Fibroblast of lung (primary cell): ENCODE measurements around the gene TCHP. TPM values are rescaled to one million over a fixed set of nuclear protein-coding genes. Genes with fewer than 3 reads are reported as not detected.
"Not testable (repeated sequence)": the region's sequence is repeated elsewhere in the genome, so short reads cannot be mapped to it uniquely, and the experiment has no call there.

ENCODE experiments used
- DNase-seq, 2 donors: peaks; one replicate each; pipeline versions ENCODE4 v3.0.0 to v3.0.0-alpha.2; 2010; ENCODE audit warnings: low read depth in 2 of 2
- H2AFZ ChIP-seq: 2 replicates; pipeline ENCODE4 v1.5.1; 2012; ENCODE audit warnings: low read length, control low read depth, inconsistent platforms
- H3K27ac ChIP-seq: 2 replicates; pipeline ENCODE4 v1.5.1; 2011; ENCODE audit warnings: low read length, control low read depth; ENCODE audit not compliant: insufficient read depth
- H3K27me3 ChIP-seq: 2 replicates; pipeline ENCODE4 v1.5.1; 2011; ENCODE audit warnings: mild to moderate bottlenecking, low read length; ENCODE audit not compliant: control insufficient read depth, insufficient read depth
- H3K36me3 ChIP-seq: 2 replicates; pipeline ENCODE4 v1.5.1; 2011; ENCODE audit warnings: low read length; ENCODE audit not compliant: control insufficient read depth, insufficient read depth
- H3K4me1 ChIP-seq: 2 replicates; pipeline ENCODE4 v1.5.1; 2011; ENCODE audit warnings: low read length; ENCODE audit not compliant: control insufficient read depth, insufficient read depth; ENCODE audit errors: extremely low read depth
- H3K4me2 ChIP-seq: 2 replicates; pipeline ENCODE4 v1.5.1; 2011; ENCODE audit warnings: low read length, control low read depth; ENCODE audit not compliant: insufficient read depth; ENCODE audit errors: extremely low read depth
- H3K4me3 ChIP-seq, 4 experiments: fragments of 200-600 bp in 1 of 4; sonication (generic) in 1 of 4; replicated peaks in 1 of 4; 2 replicates each; pipeline ENCODE4 v1.5.1; 2011 to 2016; ENCODE audit warnings: low read length in 4 of 4, low read depth in 3 of 4, mild to moderate bottlenecking in 3 of 4, control low read depth in 2 of 4, inconsistent platforms in 1 of 4, mixed read lengths in 1 of 4; ENCODE audit not compliant: insufficient read depth in 1 of 4; ENCODE audit errors: control extremely low read depth in 1 of 4
- H3K79me2 ChIP-seq: 2 replicates; pipeline ENCODE4 v1.5.1; 2012; ENCODE audit warnings: mild to moderate bottlenecking, low read length, inconsistent platforms; ENCODE audit not compliant: control insufficient read depth, insufficient read depth
- H3K9ac ChIP-seq: 2 replicates; pipeline ENCODE4 v1.5.1; 2011; ENCODE audit warnings: mild to moderate bottlenecking, low read length, control low read depth; ENCODE audit not compliant: insufficient read depth
- H3K9me3 ChIP-seq: 2 replicates; pipeline ENCODE4 v1.5.1; 2012; ENCODE audit warnings: low read depth, low read length; ENCODE audit not compliant: control insufficient read depth, insufficient read depth
- H4K20me1 ChIP-seq: 2 replicates; pipeline ENCODE4 v1.5.1; 2011; ENCODE audit warnings: low read length; ENCODE audit not compliant: control insufficient read depth, insufficient read depth; ENCODE audit errors: extremely low read depth
- EZH2 ChIP-seq: IDR thresholded peaks from 2 replicates; pipeline ENCODE4 v1.5.1; 2012; ENCODE audit warnings: low read length, control low read depth, mild to moderate bottlenecking; ENCODE audit errors: missing control alignments
- polyA plus RNA-seq, 2 donors: library from polyadenylated mRNA; depleted of rRNA in 1 of 2; stranded (reverse) in 1 of 2; unstranded in 1 of 2; fragments of >200 nt; gene quantifications; 2 replicates each; pipeline ENCODE4 v1.2.1, GENCODE V29; 2011 to 2012; ENCODE audit warnings: missing spikeins in 1 of 2
- total RNA-seq: library from RNA; depleted of rRNA; stranded (reverse); fragments of >200 nt; gene quantifications from 2 replicates; pipeline ENCODE4 v1.2.1, GENCODE V29; 2014
- TF ChIP-seq, protein P1 (sequence below), 2 donors: IDR thresholded peaks in 1 of 2; conservative IDR thresholded peaks in 1 of 2; 1 replicate in 1 of 2; 2 replicates in 1 of 2; pipeline ENCODE4 v1.5.1; 2011 to 2012; ENCODE audit warnings: low read length in 2 of 2, control low read depth in 1 of 2, inconsistent platforms in 1 of 2, low read depth in 1 of 2, mild to moderate bottlenecking in 1 of 2

TCHP gene
- total and polyA plus RNA-seq, 2 donors (not counting 1 experiment from before 2014, with no cell fraction given) = 9.4 to 10.3 TPM

DNA sequence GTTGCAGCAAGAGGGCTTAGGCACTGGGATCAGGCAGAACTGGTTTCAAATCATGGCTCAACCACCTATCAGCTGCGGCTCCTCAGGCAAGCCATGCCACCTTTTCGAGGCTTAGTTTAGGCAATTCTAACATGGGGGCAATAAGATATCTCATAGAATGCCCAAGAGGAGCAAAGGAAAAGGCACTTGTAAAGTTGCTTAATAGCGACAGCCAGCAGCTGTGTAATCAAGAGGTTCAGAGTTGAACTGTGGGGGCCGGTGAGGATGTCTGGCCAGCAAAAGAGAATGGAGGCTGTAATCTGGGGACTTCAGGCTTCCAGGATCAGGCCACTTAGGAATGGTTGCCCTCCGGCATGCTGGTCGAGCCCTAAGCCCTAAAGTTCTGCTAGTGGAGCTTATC is 3.0 kb upstream of the TCHP start:
- H3K27me3 ChIP-seq = no peaks in the 10 kb centered on the region

DNA sequence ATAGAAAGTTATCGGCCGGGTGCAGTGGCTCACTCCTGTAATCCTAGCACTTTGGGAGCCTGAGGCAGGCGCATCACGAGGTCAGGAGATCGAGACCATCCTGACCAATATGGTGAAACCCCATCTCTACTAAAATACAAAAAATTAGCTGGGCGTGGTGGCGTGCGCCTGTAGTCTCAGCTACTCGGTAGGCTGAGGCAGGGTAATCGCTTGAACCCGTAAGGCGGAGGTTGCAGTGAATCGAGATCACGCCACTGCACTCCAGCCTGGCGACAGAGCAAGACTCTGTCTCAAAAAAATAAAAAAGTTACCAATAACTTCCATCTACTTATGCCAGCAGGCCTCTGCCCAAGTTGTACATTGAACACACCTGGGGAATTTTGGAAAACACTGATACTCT is 729 bp upstream of the TCHP start:
- Histone ChIP-seq H3K27ac (peak overlapping the region; percentile 87), H3K4me2 (peak overlapping the region; percentile 97), H2AFZ (peak overlapping the region; percentile 100), H3K79me2 (peaks cover 20% of the 10 kb centered on the region), H3K4me3 (peak overlapping the region in 3 of 4 experiments; percentile 79 to 90 (median 87))
- not testable (repeated sequence) for H3K4me1 ChIP-seq, H3K9ac ChIP-seq, H3K36me3 ChIP-seq, DNase-seq, H3K9me3 ChIP-seq, H3K27me3 ChIP-seq, H4K20me1 ChIP-seq

More for the DNA sequence above, 3.0 kb upstream of the TCHP start:
- no peaks in the 10 kb centered on the region for H3K9me3 ChIP-seq
- no peak overlapping the region for H2AFZ ChIP-seq
- H3K36me3 ChIP-seq = no peaks in the 10 kb centered on the region
- no peak overlapping the region for H3K27ac ChIP-seq
- no peak overlapping the region for H3K4me2 ChIP-seq
- no peak overlapping the region for H3K9ac ChIP-seq
- H3K4me3 ChIP-seq = no peak overlapping the region
- H3K4me1 ChIP-seq = no peaks in the 10 kb centered on the region
- no peak for DNase-seq
- TF ChIP-seq EZH2 = no peak
- TF ChIP-seq, protein P1, sequence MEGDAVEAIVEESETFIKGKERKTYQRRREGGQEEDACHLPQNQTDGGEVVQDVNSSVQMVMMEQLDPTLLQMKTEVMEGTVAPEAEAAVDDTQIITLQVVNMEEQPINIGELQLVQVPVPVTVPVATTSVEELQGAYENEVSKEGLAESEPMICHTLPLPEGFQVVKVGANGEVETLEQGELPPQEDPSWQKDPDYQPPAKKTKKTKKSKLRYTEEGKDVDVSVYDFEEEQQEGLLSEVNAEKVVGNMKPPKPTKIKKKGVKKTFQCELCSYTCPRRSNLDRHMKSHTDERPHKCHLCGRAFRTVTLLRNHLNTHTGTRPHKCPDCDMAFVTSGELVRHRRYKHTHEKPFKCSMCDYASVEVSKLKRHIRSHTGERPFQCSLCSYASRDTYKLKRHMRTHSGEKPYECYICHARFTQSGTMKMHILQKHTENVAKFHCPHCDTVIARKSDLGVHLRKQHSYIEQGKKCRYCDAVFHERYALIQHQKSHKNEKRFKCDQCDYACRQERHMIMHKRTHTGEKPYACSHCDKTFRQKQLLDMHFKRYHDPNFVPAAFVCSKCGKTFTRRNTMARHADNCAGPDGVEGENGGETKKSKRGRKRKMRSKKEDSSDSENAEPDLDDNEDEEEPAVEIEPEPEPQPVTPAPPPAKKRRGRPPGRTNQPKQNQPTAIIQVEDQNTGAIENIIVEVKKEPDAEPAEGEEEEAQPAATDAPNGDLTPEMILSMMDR (conservative IDR thresholded peaks at IDR 0.05 in 1 of 2, IDR thresholded peaks at IDR 0.05 in 1 of 2; ENCODE audit: low read depth in 1 of 2, low read length in 2 of 2) = no peak
- H4K20me1 ChIP-seq = no peaks in the 10 kb centered on the region
- H3K79me2 ChIP-seq = peaks cover 18% of the 10 kb centered on the region

DNA sequence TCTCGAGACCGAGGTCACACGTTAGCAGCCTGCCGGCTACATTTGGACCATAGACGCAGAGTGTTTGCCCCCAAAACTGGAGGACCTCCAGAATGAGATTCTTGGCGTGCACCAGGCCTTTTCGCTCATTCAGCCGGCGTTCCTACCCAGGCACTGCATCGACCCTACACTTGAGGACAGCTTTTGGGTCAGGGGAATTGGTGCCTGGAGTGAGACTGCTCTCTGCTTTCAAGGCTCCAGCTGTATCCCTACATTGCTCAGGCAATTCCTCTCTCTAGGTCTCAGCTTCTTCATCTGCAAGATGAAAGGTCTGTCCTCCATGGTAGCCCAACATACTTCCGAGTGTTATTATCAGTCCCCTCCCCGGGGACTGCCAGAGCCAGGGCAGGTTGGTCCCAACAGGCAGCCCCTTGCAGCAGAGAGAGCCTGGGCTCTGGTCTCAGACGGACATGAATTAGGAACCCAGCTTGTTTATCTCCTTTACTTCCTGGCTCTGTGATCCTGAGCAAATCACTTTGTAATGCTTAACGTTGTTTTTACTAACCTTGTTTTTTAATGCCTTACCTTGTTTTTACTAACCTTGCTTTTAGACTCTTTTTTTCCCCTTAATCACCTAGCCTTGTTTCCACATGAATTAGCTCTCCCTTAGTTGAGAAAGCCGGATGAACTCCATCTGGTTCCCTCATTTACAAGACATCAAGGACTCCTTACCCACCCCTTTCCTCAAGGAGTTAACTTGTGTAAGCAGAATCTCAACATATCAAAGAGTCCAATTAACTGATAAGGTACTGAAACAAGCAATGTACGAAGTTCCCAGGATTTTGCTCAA is 892 bp downstream of the TCHP start:
- peak overlapping the region; percentile 87 for H3K27ac ChIP-seq

More for the DNA sequence above, 892 bp downstream of the TCHP start:
- DNase-seq = peak in 1 of 2 donors; percentile 15
- H3K9ac ChIP-seq = peak overlapping the region; percentile 90
- H3K4me3 ChIP-seq = peak overlapping the region; percentile 79 to 93 (median 88)
- no peaks in the 10 kb centered on the region for H3K4me1 ChIP-seq
- no peaks in the 10 kb centered on the region for H3K27me3 ChIP-seq
- no peaks in the 10 kb centered on the region for H4K20me1 ChIP-seq
- peak overlapping the region; percentile 94 for H3K4me2 ChIP-seq
- TF ChIP-seq, protein P1 (conservative IDR thresholded peaks at IDR 0.05 in 1 of 2, IDR thresholded peaks at IDR 0.05 in 1 of 2; ENCODE audit: low read depth in 1 of 2, low read length in 2 of 2) = no peak
- no peak for TF ChIP-seq EZH2
- H3K9me3 ChIP-seq = no peaks in the 10 kb centered on the region
- H3K79me2 ChIP-seq = peaks cover 20% of the 10 kb centered on the region
- H2AFZ ChIP-seq = peak overlapping the region; percentile 100
- peaks cover 10% of the 10 kb centered on the region for H3K36me3 ChIP-seq
